ENCODE results near the gene UCK1. TPM values are rescaled to one million over a fixed set of nuclear protein-coding genes. Genes with fewer than 3 reads are reported as not detected.

The UCK1 gene
- total and polyA plus RNA-seq, 2 of the 13 experiments (the other 11 are each of a cell fraction or from before 2014, with no cell fraction given), result 11.0 to 24.1 TPM

- TF ChIP-seq ZNF44 (CRISPR knock-in tag; IDR thresholded peaks at IDR 0.05), result peak; percentile 50; the same call in 1 of the 2 replicates
- TF ChIP-seq ZKSCAN5 (CRISPR knock-in tag; IDR thresholded peaks at IDR 0.05), result no peak
- TF ChIP-seq ZNF367 (CRISPR knock-in tag; IDR thresholded peaks at IDR 0.05; ENCODE audit: borderline replicate concordance), result 0 out of 2 replicates have a peak, but pooled peaks have one; percentile 14
- TF ChIP-seq ELK4 (CRISPR knock-in tag; IDR thresholded peaks at IDR 0.05; ENCODE audit: borderline replicate concordance), result no peak
- peak; percentile 49; the same call in 1 of the 2 replicates for TF ChIP-seq ZBTB14 (CRISPR knock-in tag; IDR thresholded peaks at IDR 0.05)
- TF ChIP-seq LRRFIP1 (CRISPR knock-in tag; conservative IDR thresholded peaks at IDR 0.05), result no peak
- TF ChIP-seq ZFP91 (CRISPR knock-in tag; IDR thresholded peaks at IDR 0.05; ENCODE audit: borderline replicate concordance), result peak; percentile 27
- TF ChIP-seq TGIF2 (CRISPR knock-in tag; IDR thresholded peaks at IDR 0.05), result 0 out of 2 replicates have a peak, but pooled peaks have one; percentile 62
- peak; percentile 91 for TF ChIP-seq ZNF749 (CRISPR knock-in tag; IDR thresholded peaks at IDR 0.05; ENCODE audit: borderline replicate concordance)
- TF ChIP-seq SALL2 (CRISPR knock-in tag; IDR thresholded peaks at IDR 0.05), result peak; percentile 82
- TF ChIP-seq FOSL2 (CRISPR knock-in tag; IDR thresholded peaks at IDR 0.05), result peak; percentile 56
- peak; percentile 63 for TF ChIP-seq GMEB1 (CRISPR knock-in tag; IDR thresholded peaks at IDR 0.05; ENCODE audit: borderline replicate concordance)
- TF ChIP-seq ZNF121 (CRISPR knock-in tag; IDR thresholded peaks at IDR 0.05), result 0 out of 2 replicates have a peak, but pooled peaks have one; percentile 19
- TF ChIP-seq KLF13 (CRISPR knock-in tag; IDR thresholded peaks at IDR 0.05), result peak; percentile 77; the same call in 1 of the 2 replicates
- TF ChIP-seq TOPORS (CRISPR knock-in tag; IDR thresholded peaks at IDR 0.05), result no peak; the same call in 1 of the 2 replicates
These were observed 28.1 kb downstream of the UCK1 start, which contains the start of gene POMT1 (continued) for GRCh38 chr9:131502781-131503625.

Measured in HepG2 (cell line).